Stomach smooth muscle (tissue), 2 donors: ENCODE data around the gene ATP8B1.

ENCODE experiments used
- H3K27ac ChIP-seq: one replicate; pipeline ENCODE4 v1.7.0; 2013; ENCODE audit warnings: mild to moderate bottlenecking, low read length, inconsistent platforms
- H3K27me3 ChIP-seq, 2 donors: one replicate each; pipeline ENCODE4 v1.7.0; 2013; ENCODE audit warnings: low read length in 2 of 2; ENCODE audit not compliant: insufficient read depth in 2 of 2, control insufficient read depth in 1 of 2
- H3K36me3 ChIP-seq, 2 donors: one replicate each; pipeline ENCODE4 v1.7.0; 2013; ENCODE audit warnings: low read length in 2 of 2; ENCODE audit not compliant: control insufficient read depth in 2 of 2, insufficient read depth in 2 of 2
- H3K4me1 ChIP-seq: one replicate; pipeline ENCODE4 v1.7.0; 2013; ENCODE audit warnings: low read length; ENCODE audit not compliant: control insufficient read depth, insufficient read depth
- H3K4me3 ChIP-seq, 2 donors: one replicate each; pipeline ENCODE4 v1.7.0; 2013; ENCODE audit warnings: low read length in 2 of 2
- H3K9ac ChIP-seq, 2 donors: one replicate each; pipeline ENCODE4 v1.7.0; 2013; ENCODE audit warnings: low read length in 2 of 2, mild to moderate bottlenecking in 1 of 2
- H3K9me3 ChIP-seq, 2 donors: one replicate each; pipeline ENCODE4 v1.7.0; 2013; ENCODE audit warnings: low read length in 2 of 2; ENCODE audit not compliant: control insufficient read depth in 2 of 2
- donor health status: healthy.
- donor health status: Pancreatic carcinoma.

The ATP8B1 gene

DNA sequence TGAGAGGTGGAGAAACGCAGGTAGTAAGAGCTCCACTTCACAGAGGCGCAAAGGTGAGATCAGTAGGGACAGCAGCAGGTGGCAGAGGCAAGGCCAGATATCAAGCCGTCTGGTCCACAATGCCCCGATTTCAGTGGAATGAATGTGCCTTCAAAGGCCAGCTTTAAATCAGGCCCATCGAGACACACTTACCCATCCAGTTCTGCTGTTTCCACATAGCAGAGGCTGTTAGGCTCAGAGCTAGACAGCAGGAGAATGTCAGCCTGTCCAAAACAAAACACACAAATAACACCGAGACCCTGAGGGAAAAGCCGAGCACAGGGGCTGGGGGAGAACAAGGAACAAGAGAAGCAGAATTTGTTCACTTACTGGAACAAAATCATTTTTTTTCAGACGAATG is 105.7 kb downstream of the ATP8B1 start:
- peak overlapping the region; percentile 6 for H3K27ac ChIP-seq
- H3K9me3 ChIP-seq = no peaks in the 10 kb centered on the region
- no peak overlapping the region for H3K9ac ChIP-seq
- peaks cover 6 to 7% of the 10 kb centered on the region in 2 donors for H3K36me3 ChIP-seq
- no peak overlapping the region for H3K4me3 ChIP-seq
- no peaks in the 10 kb centered on the region for H3K27me3 ChIP-seq
- peaks cover 11% of the 10 kb centered on the region for H3K4me1 ChIP-seq

- Histone ChIP-seq H3K36me3 (peaks cover 7 to 10% of the 10 kb centered on the region in 2 donors), H3K9me3 (no peaks in the 10 kb centered on the region), H3K4me1 (peaks cover 11% of the 10 kb centered on the region), H3K27ac (no peak overlapping the region), H3K27me3 (no peaks in the 10 kb centered on the region), H3K9ac (no peak overlapping the region), H3K4me3 (no peak overlapping the region)
Measured at GRCh38 chr18:57696271-57696670, 106.8 kb downstream of the ATP8B1 start.

DNA sequence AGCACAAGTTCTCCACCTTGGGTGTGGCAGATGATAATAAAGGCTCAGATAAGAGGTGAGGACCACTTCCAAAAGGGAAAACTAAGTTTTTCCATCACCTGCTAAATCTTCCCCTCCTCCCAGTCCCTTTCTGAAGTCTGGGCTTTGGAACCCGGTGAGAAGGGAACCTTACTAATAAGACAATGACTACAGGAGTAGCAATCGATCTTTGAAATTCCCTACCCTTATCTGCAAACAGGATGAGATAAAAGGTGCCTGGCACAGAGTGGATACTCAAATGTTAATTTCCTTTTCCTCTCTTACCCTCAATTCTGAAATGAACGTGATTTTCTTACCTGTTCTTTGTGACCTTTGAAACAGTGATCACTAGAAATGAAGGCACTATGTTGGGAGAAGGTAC is 111.8 kb downstream of the ATP8B1 start:
- Histone ChIP-seq H3K4me1 (no peaks in the 10 kb centered on the region), H3K4me3 (no peak overlapping the region), H3K27ac (no peak overlapping the region), H3K9me3 (no peaks in the 10 kb centered on the region), H3K9ac (no peak overlapping the region), H3K36me3 (peaks cover 16 to 18% of the 10 kb centered on the region in 2 donors), H3K27me3 (no peaks in the 10 kb centered on the region)

GRCh38 chr18:57687970-57688369 is 115.1 kb downstream of the ATP8B1 start:
- peaks cover 20 to 30% of the 10 kb centered on the region in 2 donors for H3K36me3 ChIP-seq
- H3K4me3 ChIP-seq = no peak overlapping the region

DNA sequence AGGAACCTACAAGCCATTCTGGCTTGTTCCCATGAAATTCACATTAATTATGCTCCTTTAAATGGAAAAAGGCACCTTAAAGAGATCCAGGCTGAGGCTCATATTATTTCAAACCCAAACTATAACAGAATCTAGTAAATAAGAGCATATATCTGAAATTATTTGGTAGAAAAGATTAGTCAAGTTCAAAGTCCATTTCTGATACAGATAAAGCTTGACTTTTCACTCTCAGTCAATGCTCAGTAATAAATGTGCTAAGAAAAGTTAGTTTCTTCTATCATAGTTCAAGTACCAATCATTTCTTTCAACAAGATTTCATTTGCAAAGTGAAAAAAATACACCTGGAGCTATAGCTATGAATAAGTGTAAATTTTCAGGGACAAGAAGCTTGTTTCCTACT is 119.6 kb downstream of the ATP8B1 start:
- Histone ChIP-seq H3K4me1 (no peaks in the 10 kb centered on the region), H3K27me3 (no peaks in the 10 kb centered on the region), H3K36me3 (peaks cover 19 to 21% of the 10 kb centered on the region in 2 donors), H3K9ac (no peak overlapping the region), H3K9me3 (no peaks in the 10 kb centered on the region), H3K4me3 (no peak overlapping the region), H3K27ac (no peak overlapping the region)

More at GRCh38 chr18:57687970-57688369, 115.1 kb downstream of the ATP8B1 start:
- Histone ChIP-seq H3K9ac (no peak overlapping the region), H3K4me1 (no peaks in the 10 kb centered on the region), H3K9me3 (no peaks in the 10 kb centered on the region), H3K27me3 (no peaks in the 10 kb centered on the region), H3K27ac (no peak overlapping the region)

DNA sequence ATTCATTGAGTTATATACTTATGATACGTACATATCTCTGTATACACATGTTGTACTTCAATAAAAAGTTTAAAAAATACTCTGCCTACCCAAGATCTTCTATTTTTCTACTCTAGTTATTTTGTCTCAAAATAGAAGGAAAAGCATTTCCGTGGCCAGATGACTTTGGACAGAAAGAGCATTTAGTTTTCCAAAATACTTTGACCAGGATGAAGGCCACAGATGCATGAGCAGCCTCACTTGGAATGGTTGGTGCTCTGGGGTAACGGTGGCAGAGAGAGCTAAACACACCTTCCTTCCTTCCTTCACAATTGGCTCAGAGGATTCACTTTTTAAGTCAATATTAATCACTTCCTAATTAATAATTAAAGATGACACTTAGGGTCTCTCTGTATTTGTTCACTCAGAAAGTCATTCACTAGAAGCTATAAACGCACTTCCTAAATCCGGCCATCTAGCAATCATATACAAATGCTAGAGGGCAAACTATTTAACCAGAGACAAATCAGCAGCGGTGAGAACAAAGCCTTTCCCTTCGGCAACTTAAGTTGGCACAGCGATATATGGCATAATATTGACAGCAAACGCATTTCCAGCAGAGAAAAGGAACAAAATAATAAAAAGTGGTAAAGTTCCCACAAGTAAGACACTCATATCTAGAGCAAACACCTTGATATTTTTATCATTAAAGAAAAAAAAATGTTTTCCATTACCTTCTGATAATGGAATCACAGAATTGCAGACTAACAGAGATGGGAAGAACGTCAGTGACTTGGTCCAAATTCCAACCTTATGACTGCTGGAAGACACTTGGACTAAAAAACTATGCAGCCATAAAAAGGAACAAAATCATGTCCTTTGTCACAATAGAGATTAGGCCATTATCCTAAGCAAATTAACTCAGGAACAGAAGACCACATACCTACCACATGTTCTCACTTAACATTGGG is 125.6 kb downstream of the ATP8B1 start:
- no peaks in the 10 kb centered on the region for H3K9me3 ChIP-seq
- no peak overlapping the region for H3K27ac ChIP-seq
- no peak overlapping the region for H3K9ac ChIP-seq
- no peaks in the 10 kb centered on the region for H3K4me1 ChIP-seq
- H3K36me3 ChIP-seq = peaks cover 6 to 8% of the 10 kb centered on the region in 2 donors
- H3K4me3 ChIP-seq = no peak overlapping the region
- H3K27me3 ChIP-seq = no peaks in the 10 kb centered on the region

GRCh38 chr18:57674891-57675290 is 128.2 kb downstream of the ATP8B1 start:
- Histone ChIP-seq H3K9ac (no peak overlapping the region), H3K4me1 (no peaks in the 10 kb centered on the region), H3K36me3 (peaks cover 8 to 11% of the 10 kb centered on the region in 2 donors), H3K9me3 (no peaks in the 10 kb centered on the region), H3K27ac (no peak overlapping the region), H3K4me3 (no peak overlapping the region), H3K27me3 (no peaks in the 10 kb centered on the region)

GRCh38 chr18:57670046-57670445 is 133.1 kb downstream of the ATP8B1 start:
- no peaks in the 10 kb centered on the region for H3K9me3 ChIP-seq
- no peak overlapping the region for H3K9ac ChIP-seq
- no peak overlapping the region for H3K4me3 ChIP-seq
- no peaks in the 10 kb centered on the region for H3K27me3 ChIP-seq
- H3K4me1 ChIP-seq = no peaks in the 10 kb centered on the region
- peaks cover 11 to 16% of the 10 kb centered on the region in 2 donors for H3K36me3 ChIP-seq
- no peak overlapping the region for H3K27ac ChIP-seq

DNA sequence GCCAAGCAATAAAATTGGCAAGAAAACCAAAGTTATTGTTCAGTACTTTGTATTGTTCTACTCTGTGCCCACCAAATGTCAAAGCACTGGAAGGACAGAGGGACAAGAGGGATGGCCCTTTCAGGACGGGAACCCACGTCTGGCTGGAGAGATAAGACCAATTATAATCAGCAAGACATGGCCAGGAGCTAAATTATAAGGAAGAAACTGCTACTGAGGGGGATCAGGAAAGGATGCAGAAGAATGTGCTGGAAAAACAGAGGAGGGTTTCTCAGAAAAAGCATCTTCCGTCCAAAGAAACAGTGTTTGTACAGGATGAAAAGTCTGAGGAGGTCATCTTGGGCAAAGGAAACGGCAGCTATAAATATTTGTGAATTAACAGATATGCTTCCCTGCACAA is 135.1 kb downstream of the ATP8B1 start:
- Histone ChIP-seq H3K9me3 (no peaks in the 10 kb centered on the region), H3K27me3 (no peaks in the 10 kb centered on the region), H3K4me3 (no peak overlapping the region), H3K27ac (no peak overlapping the region), H3K36me3 (peaks cover 9 to 11% of the 10 kb centered on the region in 2 donors), H3K9ac (no peak overlapping the region), H3K4me1 (no peaks in the 10 kb centered on the region)

- no peaks in the 10 kb centered on the region for H3K27me3 ChIP-seq
- H3K9ac ChIP-seq = no peak overlapping the region
- H3K27ac ChIP-seq = no peak overlapping the region
- H3K4me3 ChIP-seq = no peak overlapping the region
- peaks cover 9% of the 10 kb centered on the region in 2 donors for H3K36me3 ChIP-seq
- H3K4me1 ChIP-seq = no peaks in the 10 kb centered on the region
- no peaks in the 10 kb centered on the region for H3K9me3 ChIP-seq
Measured at GRCh38 chr18:57666818-57667497, 136.2 kb downstream of the ATP8B1 start.
